GM23248 (cell line): ENCODE results near the gene ERMAP.

Experiments
- EZH2 ChIP-seq: fragments of 200-600 bp; sonication (generic); IDR thresholded peaks from 2 replicates; pipeline ENCODE4 v1.6.1; 2018; ENCODE audit warnings: antibody characterized with exemption, mild to moderate bottlenecking; ENCODE audit not compliant: insufficient read depth, poor library complexity, severe bottlenecking
- EZH2phosphoT487 ChIP-seq: fragments of 200-600 bp; sonication (generic); IDR thresholded peaks from 2 replicates; pipeline ENCODE4 v1.6.1; 2018; ENCODE audit warnings: antibody characterized with exemption, moderate library complexity, mild to moderate bottlenecking, low read depth; ENCODE audit not compliant: insufficient read depth

GRCh38 chr1:42861014-42861399 is 44.1 kb downstream of the ERMAP start:
- TF ChIP-seq EZH2 (no peak), EZH2phosphoT487 (no peak)
